Jurkat, Clone E6-1 (cell line): ENCODE measurements around the gene ADAMTS20.

Experiments
- DNase-seq: peaks from one replicate; pipeline ENCODE4 v3.0.0-alpha.2; 2011; ENCODE audit warnings: low read depth, low spot score
- H3K4me3 ChIP-seq: 2 replicates; pipeline ENCODE4 v1.5.1; 2011; ENCODE audit warnings: mild to moderate bottlenecking, low read length, control low read depth, moderate library complexity

ADAMTS20 gene

GRCh38 chr12:43332977-43333640 lies 218.9 kb downstream of the ADAMTS20 start:
- H3K4me3 ChIP-seq = no peak overlapping the region
- no peak for DNase-seq

DNA sequence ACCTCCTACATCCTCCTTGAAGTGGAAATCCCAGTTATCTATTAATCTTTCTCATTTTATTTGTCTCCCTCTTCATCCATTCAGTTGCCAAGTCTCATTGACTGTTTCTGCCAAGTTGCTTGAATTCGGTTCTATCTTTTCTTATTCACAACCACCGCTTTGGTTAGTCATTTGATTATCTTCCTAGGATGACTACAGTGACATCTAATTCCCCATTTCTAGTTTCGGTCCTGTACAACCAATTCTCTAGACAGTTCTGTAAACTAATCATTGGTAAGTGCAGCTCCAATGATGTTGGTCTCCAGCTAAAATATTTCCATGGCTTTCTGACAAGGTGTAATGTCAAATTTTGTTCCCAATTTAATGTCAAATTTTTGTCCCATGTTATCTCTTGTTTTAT lies 220.1 kb downstream of the ADAMTS20 start:
- no peak overlapping the region for H3K4me3 ChIP-seq
- no peak for DNase-seq

- no peak for DNase-seq
- no peak overlapping the region for H3K4me3 ChIP-seq
Observed at GRCh38 chr12:43329375-43329774, 222.6 kb downstream of the ADAMTS20 start.

DNA sequence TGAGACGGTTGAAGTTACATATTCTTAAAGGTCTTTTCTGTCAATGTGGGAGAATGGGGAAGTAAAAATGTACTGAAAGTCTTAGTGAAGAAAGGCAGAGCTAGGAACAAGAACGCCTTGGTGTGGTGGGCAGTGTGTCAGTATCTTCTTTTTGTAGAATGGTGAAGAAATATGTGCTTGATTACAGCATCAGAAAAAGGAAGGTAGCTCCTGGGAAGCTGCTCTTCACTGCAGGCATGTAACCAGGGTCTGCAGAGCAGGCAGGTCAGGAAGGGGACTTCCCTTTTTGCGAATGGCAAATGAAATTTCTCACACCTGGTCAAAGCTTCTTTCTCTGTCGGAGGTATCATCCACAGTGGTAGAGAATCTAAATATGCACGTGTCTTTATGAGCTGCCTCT lies 226.2 kb downstream of the ADAMTS20 start:
- no peak overlapping the region for H3K4me3 ChIP-seq
- DNase-seq = no peak

- no peak for DNase-seq
- no peak overlapping the region for H3K4me3 ChIP-seq
Observed at GRCh38 chr12:43320281-43320680, 231.7 kb downstream of the ADAMTS20 start.

DNA sequence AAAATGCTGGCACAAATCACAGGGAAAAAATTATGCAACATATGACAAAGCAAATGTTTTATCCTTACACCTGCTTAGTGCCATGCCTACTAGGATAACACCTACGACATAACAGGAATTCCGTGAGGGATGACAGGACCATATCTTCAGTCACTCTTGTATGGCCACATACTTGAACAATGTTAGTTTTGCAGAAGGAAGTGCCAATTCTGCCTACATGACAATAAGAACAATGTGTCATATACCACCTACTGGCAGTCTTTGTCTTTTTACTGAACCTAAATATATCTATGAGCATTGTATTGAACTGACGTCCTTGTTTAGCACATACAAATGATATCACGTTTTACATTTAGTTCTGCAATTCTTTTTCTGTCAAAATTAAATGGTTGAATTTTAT lies 234.0 kb downstream of the ADAMTS20 start:
- DNase-seq = no peak
- H3K4me3 ChIP-seq = no peak overlapping the region

GRCh38 chr12:43317156-43317555 lies 234.8 kb downstream of the ADAMTS20 start:
- H3K4me3 ChIP-seq = no peak overlapping the region
- no peak for DNase-seq

DNA sequence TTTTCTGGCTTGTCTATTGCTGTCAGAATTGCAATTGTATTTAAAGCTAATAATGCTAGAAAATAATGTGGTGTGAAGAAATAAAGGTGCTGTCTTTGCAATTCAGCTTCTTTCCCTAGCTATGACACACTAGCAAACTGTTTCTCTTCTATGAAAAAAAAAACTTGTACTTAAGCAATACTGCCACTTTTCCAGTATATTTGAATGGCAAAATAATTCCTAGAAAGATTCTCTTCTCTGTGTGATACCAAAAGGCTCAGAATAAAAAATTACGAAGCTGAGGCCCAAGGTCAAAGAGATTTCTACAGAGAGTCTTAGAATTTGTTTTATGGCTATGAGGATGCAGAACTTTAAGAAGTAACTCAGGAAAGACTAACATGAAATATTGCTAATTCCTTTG lies 235.5 kb downstream of the ADAMTS20 start:
- DNase-seq = no peak
- H3K4me3 ChIP-seq = no peak overlapping the region

DNA sequence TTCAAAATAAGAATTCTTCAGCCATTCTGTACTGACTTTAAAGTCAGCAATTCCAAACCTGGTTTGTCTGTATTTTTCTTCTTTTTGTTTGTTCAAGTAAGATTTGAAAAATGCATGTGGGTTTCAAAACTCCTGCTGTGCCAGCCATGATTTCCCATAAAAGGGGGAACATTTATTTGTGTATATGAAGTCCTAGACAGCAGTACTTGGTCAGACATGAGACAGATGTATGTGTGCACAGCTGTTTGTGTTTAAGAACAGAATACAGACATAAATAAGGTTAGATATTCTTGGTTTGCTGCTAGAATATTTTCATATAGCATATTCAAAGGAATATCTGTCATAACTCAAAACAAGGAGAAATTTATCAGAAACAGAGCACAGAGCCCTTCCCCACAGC lies 236.0 kb downstream of the ADAMTS20 start:
- DNase-seq = no peak
- H3K4me3 ChIP-seq = no peak overlapping the region

DNA sequence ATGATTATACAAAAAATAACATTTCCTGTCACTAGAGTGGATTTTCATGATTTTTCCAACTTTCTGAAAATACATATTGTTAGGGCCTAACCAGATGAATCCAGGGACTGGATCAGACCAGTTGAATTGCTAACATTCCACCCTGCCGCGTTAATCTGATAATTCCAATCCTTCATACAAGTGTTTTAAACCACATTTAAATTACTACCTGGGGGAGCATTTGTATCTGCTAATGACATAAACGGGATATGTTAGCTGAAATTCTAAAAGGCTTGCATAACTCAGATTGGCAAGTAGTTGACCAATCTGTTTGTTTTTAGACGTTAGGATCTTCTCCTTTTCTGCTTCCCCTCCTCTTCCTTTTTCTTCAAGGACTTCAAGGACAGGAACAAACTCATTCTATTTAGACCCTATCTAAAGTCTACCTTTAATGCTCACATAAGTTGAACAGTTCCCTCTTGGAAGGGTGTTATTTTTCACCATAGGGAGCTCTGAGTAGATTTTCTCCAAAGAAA lies 239.0 kb downstream of the ADAMTS20 start:
- H3K4me3 ChIP-seq = no peak overlapping the region
- DNase-seq = no peak

DNA sequence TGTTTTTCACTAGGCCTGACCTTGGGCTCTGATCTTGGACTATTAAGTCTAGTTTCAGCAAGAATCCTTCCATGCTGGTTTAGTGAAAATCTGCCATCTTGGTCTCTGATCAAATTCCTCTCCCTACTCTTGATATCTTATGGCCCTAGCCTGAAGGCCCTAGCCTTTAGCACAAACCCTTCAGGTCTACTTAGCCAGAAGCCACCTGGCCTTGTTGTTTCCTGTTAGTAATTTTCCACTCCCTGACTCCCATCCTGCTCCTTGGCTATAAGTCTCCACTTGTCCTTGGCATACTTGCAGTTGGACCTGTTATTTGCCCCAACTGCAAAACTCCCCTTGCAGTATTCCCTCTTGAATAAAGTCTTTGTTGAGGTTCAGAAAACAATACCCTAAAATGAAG lies 241.4 kb downstream of the ADAMTS20 start:
- no peak overlapping the region for H3K4me3 ChIP-seq
- DNase-seq = no peak

DNA sequence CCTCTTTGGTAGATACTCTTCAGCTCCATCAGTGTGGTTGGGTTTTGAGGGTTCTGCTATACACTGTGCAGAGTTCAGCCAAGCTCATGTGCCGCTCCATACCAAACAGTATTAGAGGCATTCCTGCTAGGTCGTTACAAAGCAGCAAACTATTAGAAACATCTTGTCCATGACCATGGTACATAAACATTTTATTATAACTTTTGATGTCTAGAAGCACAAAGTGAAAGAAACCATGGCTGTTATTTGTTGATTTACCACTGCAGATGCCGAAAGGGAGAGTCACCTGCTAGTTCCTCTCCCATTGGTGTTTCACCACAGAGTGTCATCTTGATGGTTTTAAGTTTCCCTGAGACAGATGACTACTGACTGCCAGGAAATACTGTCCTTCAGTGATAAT lies 242.0 kb downstream of the ADAMTS20 start:
- no peak for DNase-seq
- no peak overlapping the region for H3K4me3 ChIP-seq

DNA sequence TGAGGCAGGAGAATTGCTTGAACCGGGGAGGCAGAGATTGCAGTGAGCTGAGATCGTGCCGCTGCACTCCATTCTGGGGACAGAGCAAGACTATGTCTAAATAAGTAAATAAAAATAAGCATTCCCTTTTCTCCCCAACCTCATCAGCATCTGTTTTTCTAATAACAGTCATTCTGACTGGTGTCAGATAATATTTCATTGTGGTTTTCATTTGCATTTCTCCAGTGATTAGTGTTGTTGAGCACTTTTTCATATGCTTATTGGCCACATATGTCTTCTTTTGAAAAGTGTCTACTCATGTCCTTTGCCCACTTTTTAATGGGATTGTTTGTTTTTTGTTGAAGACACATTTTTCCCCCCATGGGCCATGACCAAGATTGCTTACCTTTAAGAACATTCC lies 243.2 kb downstream of the ADAMTS20 start:
- no peak for DNase-seq
- no peak overlapping the region for H3K4me3 ChIP-seq

DNA sequence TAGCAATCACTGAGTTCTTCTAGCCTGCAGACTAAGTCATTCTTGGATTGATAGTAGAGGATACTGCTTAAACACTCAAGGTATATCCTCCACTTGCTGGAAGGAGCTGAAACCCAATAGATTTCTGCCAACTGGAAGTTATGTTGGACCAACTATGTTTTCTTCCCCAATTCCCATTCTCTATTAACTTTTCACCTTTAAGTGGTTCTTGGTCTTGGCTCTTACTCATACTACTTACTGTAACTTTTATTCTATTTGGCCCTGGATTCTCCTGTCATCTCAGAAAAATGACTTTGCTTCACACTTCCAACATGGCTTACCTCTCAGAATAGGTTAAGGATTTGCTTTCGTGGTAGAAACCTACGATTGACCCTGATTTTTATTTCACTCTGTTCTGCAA lies 244.9 kb downstream of the ADAMTS20 start:
- H3K4me3 ChIP-seq = no peak overlapping the region

GRCh38 chr12:43306066-43306465 lies 245.9 kb downstream of the ADAMTS20 start:
- no peak overlapping the region for H3K4me3 ChIP-seq
- DNase-seq = no peak

More for the DNA sequence above, 244.9 kb downstream of the ADAMTS20 start:
- DNase-seq = no peak

- no peak for DNase-seq
- no peak overlapping the region for H3K4me3 ChIP-seq
Observed at GRCh38 chr12:43305065-43305464, 246.9 kb downstream of the ADAMTS20 start.
